T47D (cell line): Measurements from ENCODE around the gene BTRC.
"Not testable (repeated sequence)": the region's sequence is repeated elsewhere in the genome, so short reads cannot be mapped to it uniquely, and the experiment has no call there.

ENCODE experiments used
- DNase-seq, 2 experiments: peaks; one replicate each; pipeline versions ENCODE4 v3.0.0 to v3.0.0-alpha.2; 2011 to 2012; ENCODE audit warnings: low read depth in 1 of 2, low spot score in 1 of 2
- JUND ChIP-seq: IDR thresholded peaks from 2 replicates; pipeline ENCODE4 v1.6.1; 2012; ENCODE audit warnings: low read depth
- in situ Hi-C: cut with HindIII; loops from 2 replicates; pipeline ENCODE4 v1.10.0; 2016; ENCODE audit warnings: low sequenced_read_pairs, low pct_unique_long_range_greater_than_20kb

Gene BTRC

DNA sequence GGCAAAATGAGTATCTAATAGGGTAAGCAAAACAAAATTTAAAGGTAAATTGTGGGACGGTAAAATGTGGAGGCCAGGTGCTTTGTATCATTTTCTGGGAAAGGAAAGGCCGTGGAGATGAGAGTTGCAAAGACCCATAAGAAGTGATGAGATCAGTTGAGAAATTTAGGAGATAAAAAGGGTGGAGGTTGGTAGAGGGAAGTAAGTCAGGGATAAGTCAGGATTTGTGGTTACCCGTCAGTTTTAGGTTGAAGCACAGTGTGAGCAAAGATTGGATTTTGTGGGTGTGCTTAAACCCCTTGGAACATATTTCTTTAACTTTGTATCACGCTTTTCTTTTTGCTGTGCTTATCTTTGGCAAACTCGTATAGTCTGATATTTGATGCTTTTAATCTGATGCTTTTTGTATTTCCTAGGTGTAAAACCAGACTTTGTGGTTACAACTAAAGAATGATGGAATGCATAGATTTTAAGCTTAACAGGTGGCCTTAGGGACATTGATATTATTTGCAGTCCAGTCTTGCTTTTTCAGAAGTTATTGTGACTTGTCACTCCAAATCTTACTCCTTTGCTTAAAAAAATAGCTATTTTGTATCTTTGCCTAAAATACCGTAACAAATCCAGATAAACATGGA is 1.2 kb downstream of the BTRC start:
- in situ Hi-C loops: no loop called here
- DNase-seq: no peak
- TF ChIP-seq JUND: no peak

DNA sequence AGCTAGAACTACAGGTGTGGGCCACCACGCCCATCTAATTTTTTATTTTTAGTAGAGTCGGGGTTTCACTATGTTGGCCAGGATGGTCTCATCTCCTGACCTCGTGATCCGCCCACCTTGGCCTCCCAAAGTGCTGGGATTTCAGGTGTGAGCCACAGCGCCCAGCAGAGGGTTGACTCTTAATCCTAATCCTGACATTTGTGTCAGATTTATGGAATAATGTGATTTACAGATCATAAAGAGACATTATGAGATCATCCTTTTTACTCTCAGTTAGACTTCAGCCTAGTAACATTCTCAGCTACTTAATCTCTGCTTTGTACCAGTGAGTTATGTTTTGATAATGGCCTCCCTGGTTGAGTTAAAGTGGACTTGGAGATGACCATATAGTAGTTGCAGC is 2.2 kb downstream of the BTRC start:
- in situ Hi-C loops: no loop called here
- DNase-seq: no peak
- no peak for TF ChIP-seq JUND

GRCh38 chr10:101357958-101358357 is 4.0 kb downstream of the BTRC start:
- no peak for TF ChIP-seq JUND
- DNase-seq: no peak
- in situ Hi-C loops: no loop called here

GRCh38 chr10:101358706-101359300 is 4.8 kb downstream of the BTRC start:
- no peak for TF ChIP-seq JUND
- DNase-seq: no peak
- in situ Hi-C loops: no loop called here

DNA sequence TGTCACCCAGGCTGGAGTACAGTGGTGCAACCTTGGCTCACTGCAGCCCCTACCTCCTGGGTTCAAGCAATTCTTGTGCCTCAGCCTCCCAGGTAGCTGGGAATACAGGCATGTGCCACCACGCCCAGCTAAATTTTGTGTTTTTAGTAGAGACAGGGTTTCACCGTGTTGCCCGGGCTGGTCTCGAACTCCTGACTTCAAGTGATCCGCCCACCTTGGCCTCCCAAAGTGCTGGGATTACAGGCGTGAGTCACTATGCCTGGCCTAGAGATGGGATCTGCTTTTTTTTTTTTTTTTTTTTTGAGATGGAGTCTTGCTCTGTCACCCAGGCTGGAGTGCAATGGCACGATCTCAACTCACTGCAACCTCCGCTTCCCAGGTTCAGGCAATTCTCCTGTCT is 6.1 kb downstream of the BTRC start:
- in situ Hi-C loops, DNase-seq: not testable (repeated sequence)

DNA sequence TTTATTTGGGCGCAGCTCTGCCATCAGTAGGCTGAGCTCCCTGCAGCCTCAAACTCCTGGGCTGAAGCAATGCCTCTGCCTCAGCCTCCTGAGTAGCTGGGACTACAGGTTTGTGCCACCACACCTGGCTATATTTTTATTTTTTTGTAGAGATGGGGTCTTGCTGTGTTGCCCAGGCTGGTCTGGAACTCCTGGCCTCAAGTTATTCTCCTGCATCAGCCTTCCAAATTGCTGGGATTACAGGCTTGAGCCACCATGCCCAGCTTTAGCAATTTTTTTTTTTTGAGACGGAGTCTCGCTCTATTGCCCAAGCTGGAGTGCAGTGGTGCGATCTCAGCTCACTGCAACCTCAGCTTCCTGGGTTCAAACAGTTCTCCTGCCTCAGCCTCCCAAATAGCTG is 6.9 kb downstream of the BTRC start:
- DNase-seq, in situ Hi-C loops: not testable (repeated sequence)

- in situ Hi-C loops: no loop called here
- no peak for TF ChIP-seq JUND
- DNase-seq: no peak
Measured at GRCh38 chr10:101363850-101364400, 10.0 kb downstream of the BTRC start.

GRCh38 chr10:101364721-101365120 is 10.8 kb downstream of the BTRC start:
- DNase-seq: peak in 1 of 2 experiments; percentile 32
- TF ChIP-seq JUND: no peak
- in situ Hi-C loops: no loop called here

DNA sequence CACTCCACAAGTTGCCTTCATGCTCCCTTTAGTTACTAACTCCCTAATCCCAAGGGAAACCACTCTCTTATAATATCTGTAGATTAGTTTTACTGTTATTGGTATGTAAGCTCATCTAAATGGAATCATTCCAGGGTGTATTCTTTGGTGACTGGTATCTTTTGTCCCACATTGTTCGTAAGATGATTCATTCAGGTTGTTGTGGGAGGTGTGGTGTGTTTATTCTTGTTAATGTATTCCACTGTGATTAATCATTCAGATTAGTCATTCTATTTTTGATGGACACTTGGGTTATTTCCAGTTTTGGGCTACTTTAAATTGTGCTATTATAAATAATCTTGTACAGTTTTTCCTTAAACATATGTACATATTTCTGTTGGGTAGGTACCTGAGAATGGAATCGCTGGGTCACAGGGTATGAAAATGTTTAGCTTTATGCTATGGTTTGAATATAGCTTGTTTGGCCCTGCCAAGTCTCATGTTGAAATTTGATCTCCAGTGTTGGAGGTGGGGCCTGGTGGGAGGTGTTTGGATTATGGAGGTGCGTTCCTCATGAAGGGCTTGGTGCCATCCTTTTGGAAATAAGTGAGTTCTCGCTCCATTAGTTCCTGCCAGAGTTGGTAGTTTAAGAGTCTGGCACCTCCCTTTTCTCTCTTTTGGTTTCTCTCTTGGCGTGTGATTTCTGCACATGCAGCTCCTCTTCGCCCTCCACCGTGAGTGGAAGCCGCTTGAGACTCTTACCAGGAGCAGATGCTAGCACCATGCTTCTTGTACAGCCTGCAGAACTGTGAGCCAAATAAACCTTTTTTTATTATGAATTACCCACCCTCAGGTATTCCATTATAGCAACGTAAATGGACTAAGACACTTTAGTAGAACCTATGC is 13.8 kb downstream of the BTRC start:
- TF ChIP-seq JUND: no peak
- DNase-seq: no peak
- in situ Hi-C loops: no loop called here

DNA sequence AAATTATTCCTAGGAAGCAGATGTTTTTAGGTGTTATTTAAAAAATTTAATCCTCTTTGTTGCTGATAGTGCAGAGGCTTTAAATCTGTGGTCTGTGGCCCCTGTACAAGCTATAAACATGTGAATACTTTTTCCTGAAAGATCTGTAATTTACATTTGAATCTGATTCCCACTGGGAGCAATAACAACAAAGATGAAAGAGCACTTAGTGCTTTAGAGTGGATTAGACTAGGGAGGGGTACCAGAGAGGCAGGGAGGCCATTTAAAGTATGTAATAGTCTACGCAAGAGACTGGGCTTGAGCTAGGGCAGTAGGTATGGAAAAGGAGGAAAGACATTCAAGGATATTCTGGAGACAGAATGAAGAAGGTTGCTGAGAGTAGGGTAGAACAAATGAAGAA is 19.1 kb downstream of the BTRC start:
- no peak for DNase-seq
- in situ Hi-C loops: no loop called here
- no peak for TF ChIP-seq JUND

DNA sequence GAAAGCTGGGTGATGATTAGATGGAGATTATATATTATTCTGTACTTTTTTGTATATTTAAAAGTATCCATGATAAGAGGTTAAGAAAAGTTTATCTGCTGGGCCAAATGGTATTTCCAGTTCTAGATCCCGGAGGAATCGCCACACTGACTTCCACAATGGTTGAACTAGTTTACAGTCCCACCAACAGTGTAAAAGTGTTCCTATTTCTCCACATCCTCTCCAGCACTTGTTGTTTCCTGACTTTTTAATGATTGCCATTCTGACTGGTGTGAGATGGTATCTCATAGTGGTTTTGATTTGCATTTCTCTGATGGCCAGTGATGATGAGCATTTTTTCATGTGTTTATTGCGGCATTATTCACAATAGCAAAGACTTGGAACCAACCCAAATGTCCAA is 20.0 kb downstream of the BTRC start:
- in situ Hi-C loops, DNase-seq: not testable (repeated sequence)

DNA sequence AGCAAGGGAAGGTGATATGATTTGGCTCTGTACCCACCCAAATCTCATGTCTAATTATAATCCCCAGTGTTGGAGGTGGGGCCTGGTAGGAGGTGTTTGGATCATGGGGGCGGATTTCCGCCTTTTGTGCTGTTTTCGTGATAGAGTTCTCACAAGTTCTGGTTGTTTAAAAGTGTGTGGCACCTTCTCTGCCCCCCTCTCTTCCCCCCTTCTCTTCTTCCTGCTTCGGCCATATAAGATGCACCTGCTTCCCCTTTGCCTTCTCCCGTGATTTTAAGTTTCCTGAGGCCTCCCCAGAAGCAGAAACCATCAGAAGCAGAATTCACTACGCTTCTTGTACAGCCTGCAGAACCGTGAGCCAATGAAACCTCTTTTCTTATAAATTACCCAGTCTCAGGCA is 21.1 kb downstream of the BTRC start:
- DNase-seq: no peak
- no peak for TF ChIP-seq JUND
- in situ Hi-C loops: no loop called here
